Right atrium auricular region (tissue), 2 donors: ENCODE measurements around the gene KRT7. TPM values are rescaled to one million over a fixed set of nuclear protein-coding genes. Genes with fewer than 3 reads are reported as not detected.
"Not testable (repeated sequence)": the region's sequence is repeated elsewhere in the genome, so short reads cannot be mapped to it uniquely, and the experiment has no call there.

Source experiments
- DNase-seq: peaks from one replicate; pipeline ENCODE4 v3.0.0-alpha.2; 2019; ENCODE audit warnings: low spot score
- H3K27ac ChIP-seq, 2 donors: fragments of 200-600 bp; sonication (generic); 1 replicate in 1 of 2; 2 replicates in 1 of 2; pipeline ENCODE4 v1.5.1; 2016 to 2019
- H3K27me3 ChIP-seq, 2 donors: fragments of 200-600 bp; sonication (generic); one replicate each; pipeline versions ENCODE4 v1.5.1 to v1.6.0; 2017 to 2019
- H3K36me3 ChIP-seq: fragments of 200-600 bp; sonication (generic); one replicate; pipeline ENCODE4 v1.5.1; 2016
- H3K4me1 ChIP-seq, 2 donors: fragments of 200-600 bp; sonication (generic); one replicate each; pipeline versions ENCODE4 v1.5.1 to v1.6.0; 2017 to 2019
- H3K4me3 ChIP-seq, 2 donors: fragments of 200-600 bp; sonication (generic); 1 replicate in 1 of 2; 2 replicates in 1 of 2; pipeline ENCODE4 v1.5.1; 2017 to 2019; ENCODE audit warnings: mild to moderate bottlenecking in 1 of 2, moderate library complexity in 1 of 2
- H3K9me3 ChIP-seq, 2 donors: fragments of 200-600 bp; sonication (generic); one replicate each; pipeline ENCODE4 v1.5.1; 2019
- total RNA-seq, 2 donors: library from RNA; depleted of rRNA; stranded (reverse); fragments of >200 nt; gene quantifications; one replicate each; pipeline ENCODE4 v1.1.0, GENCODE V29; 2016
- TF ChIP-seq, protein P1 (sequence below), 2 donors: fragments of 200-600 bp; sonication (generic); IDR thresholded peaks; one replicate each; pipeline ENCODE4 v1.5.1; 2019; ENCODE audit warnings: antibody characterized with exemption in 2 of 2

KRT7 gene
- total RNA-seq, 2 donors from 2014 or later: 14.7 to 58.4 TPM

GRCh38 chr12:52248541-52249461 lies 15.8 kb downstream of the KRT7 start:
- DNase-seq: no peak
- no peaks in the 10 kb centered on the region for H3K36me3 ChIP-seq
- TF ChIP-seq, protein P1, sequence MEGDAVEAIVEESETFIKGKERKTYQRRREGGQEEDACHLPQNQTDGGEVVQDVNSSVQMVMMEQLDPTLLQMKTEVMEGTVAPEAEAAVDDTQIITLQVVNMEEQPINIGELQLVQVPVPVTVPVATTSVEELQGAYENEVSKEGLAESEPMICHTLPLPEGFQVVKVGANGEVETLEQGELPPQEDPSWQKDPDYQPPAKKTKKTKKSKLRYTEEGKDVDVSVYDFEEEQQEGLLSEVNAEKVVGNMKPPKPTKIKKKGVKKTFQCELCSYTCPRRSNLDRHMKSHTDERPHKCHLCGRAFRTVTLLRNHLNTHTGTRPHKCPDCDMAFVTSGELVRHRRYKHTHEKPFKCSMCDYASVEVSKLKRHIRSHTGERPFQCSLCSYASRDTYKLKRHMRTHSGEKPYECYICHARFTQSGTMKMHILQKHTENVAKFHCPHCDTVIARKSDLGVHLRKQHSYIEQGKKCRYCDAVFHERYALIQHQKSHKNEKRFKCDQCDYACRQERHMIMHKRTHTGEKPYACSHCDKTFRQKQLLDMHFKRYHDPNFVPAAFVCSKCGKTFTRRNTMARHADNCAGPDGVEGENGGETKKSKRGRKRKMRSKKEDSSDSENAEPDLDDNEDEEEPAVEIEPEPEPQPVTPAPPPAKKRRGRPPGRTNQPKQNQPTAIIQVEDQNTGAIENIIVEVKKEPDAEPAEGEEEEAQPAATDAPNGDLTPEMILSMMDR (IDR thresholded peaks at IDR 0.05): no peak
- no peak overlapping the region for H3K27ac ChIP-seq
- no peak overlapping the region for H3K4me3 ChIP-seq
- peaks cover 0 to 30% of the 10 kb centered on the region in 2 donors for H3K4me1 ChIP-seq
- no peaks in the 10 kb centered on the region for H3K9me3 ChIP-seq
- H3K27me3 ChIP-seq: no peaks in the 10 kb centered on the region

GRCh38 chr12:52249511-52250047 lies 16.5 kb downstream of the KRT7 start:
- H3K36me3 ChIP-seq: no peaks in the 10 kb centered on the region
- DNase-seq: no peak
- TF ChIP-seq, protein P1 (IDR thresholded peaks at IDR 0.05): no peak
- H3K4me1 ChIP-seq: peaks cover 0 to 22% of the 10 kb centered on the region in 2 donors
- no peak overlapping the region for H3K27ac ChIP-seq
- no peaks in the 10 kb centered on the region for H3K9me3 ChIP-seq
- H3K4me3 ChIP-seq: no peak overlapping the region
- H3K27me3 ChIP-seq: no peaks in the 10 kb centered on the region

GRCh38 chr12:52250048-52250990 lies 17.3 kb downstream of the KRT7 start:
- no peak overlapping the region for H3K4me3 ChIP-seq

DNA sequence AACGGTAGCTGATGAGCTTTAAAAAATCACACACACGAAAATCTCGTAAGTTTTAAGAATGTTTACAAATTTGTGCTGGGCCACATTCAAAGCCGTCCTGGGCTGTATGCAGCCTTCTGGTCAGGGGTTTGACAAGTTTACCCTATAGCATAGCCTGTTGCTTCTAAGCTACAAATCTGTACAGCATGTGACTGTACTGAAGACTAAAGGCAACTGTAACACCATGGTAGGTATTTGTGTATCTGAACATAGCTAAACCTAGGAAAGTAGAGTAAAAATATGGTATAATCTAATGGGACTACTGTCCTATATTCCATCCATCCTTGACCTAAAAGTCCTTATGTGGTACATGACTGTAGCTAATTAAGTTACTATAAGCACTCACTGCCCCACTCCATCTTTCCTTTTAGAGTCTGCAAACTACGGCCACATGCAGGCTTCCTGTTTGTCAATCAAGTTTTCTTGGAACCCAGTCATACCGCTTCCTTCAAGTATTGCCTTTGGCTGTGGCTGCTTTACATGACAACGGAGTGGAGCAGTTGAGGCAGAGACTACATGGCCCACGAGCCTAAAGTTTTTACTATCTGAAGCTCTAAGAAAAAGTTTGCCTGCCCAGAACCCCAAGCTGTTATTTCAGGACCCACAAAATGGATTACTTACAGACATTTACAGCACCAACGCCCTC lies 18.5 kb downstream of the KRT7 start:
- TF ChIP-seq, protein P1 (IDR thresholded peaks at IDR 0.05): no peak

More at GRCh38 chr12:52250048-52250990, 17.3 kb downstream of the KRT7 start:
- peaks cover 0 to 19% of the 10 kb centered on the region in 2 donors for H3K4me1 ChIP-seq
- no peaks in the 10 kb centered on the region for H3K36me3 ChIP-seq
- no peaks in the 10 kb centered on the region for H3K9me3 ChIP-seq
- no peak for DNase-seq
- TF ChIP-seq, protein P1 (IDR thresholded peaks at IDR 0.05): peak in 1 of 2 donors; percentile 30
- H3K27ac ChIP-seq: no peak overlapping the region
- no peaks in the 10 kb centered on the region for H3K27me3 ChIP-seq

DNA sequence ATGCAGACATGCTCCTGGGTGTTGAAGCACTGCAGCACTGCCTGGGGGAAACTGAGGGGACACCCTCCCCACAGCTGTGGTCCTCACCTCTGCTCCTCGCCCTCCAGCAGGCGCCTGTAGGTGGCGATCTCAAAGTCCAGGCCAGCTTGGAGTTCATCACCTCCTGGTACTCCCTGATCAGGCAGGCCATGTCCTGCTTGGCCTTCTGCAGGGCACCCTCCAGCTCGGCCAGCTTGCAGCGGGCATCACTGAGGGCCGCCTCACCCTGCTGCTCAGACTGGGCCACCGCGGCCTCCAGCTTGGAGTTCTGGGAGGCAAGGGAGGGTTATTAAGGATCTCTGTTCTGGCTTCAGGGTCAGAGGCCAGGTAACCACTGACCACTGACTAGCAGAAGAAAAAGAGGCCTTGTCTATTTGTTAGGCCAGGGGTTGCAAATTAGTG lies 19.2 kb downstream of the KRT7 start:
- not testable (repeated sequence) for H3K36me3 ChIP-seq, H3K27me3 ChIP-seq, DNase-seq, H3K27ac ChIP-seq, H3K4me3 ChIP-seq, H3K9me3 ChIP-seq
- H3K4me1 ChIP-seq: peaks cover 0 to 19% of the 10 kb centered on the region in 2 donors

More for the DNA sequence above, 18.5 kb downstream of the KRT7 start:
- Histone ChIP-seq H3K36me3 (no peaks in the 10 kb centered on the region), H3K27me3 (no peaks in the 10 kb centered on the region), H3K4me1 (peaks cover 0 to 19% of the 10 kb centered on the region in 2 donors), H3K27ac (no peak overlapping the region), H3K9me3 (no peaks in the 10 kb centered on the region), H3K4me3 (no peak overlapping the region)
- DNase-seq: no peak
